ENCODE data around the gene CALML6. TPM values are rescaled to one million over a fixed set of nuclear protein-coding genes. Genes with fewer than 3 reads are reported as not detected.

The CALML6 gene
- total RNA-seq, 2 experiments from 2014 or later = 0.54 to 5.1 TPM

- intact Hi-C loops (cut with micrococcal nuclease; ENCODE audit: unreplicated experiment) = no loop called here
- Histone ChIP-seq H3K27ac (ENCODE audit: low read depth, low read length, poor library complexity, severe bottlenecking) (peak overlapping the region; percentile 79), H4K20me1 (ENCODE audit: insufficient read depth, low read length) (peaks cover 18% of the 10 kb centered on the region), H3K36me3 (ENCODE audit: insufficient read depth, low read length) (peaks cover 22% of the 10 kb centered on the region), H3K79me2 (ENCODE audit: insufficient read depth, low read depth, low read length) (peaks cover 50% of the 10 kb centered on the region), H2AFZ (ENCODE audit: low read length) (no peak overlapping the region), H3K9me3 (ENCODE audit: low read length) (no peaks in the 10 kb centered on the region), H3K4me1 (ENCODE audit: insufficient read depth, low read length, poor library complexity, severe bottlenecking) (peaks cover 72% of the 10 kb centered on the region), H3K9me2 (ENCODE audit: insufficient read depth, low read length) (no peaks in the 10 kb centered on the region), H3K4me2 (ENCODE audit: low read length) (peak overlapping the region; percentile 98), H3K4me3 (ENCODE audit: low read depth, low read length, poor library complexity, severe bottlenecking) (peak overlapping the region; percentile 97)
- ChIA-PET CTCF (ENCODE audit: unreplicated experiment) (no interaction called here), POLR2A (interaction anchor here (1.3 kb wide), 1 partner anchor 15 kb away, joined by 3 read pairs; no protein-coding TSS in a partner anchor)
- TF ChIP-seq CTCF (conservative IDR thresholded peaks at IDR 0.05; ENCODE audit: low read length) = no peak
- TF ChIP-seq EZH2phosphoT487 (IDR thresholded peaks at IDR 0.05; ENCODE audit: borderline replicate concordance, low read depth, low read length) = no peak
- no TSS peak for BruUV-seq (replicated peaks)
- DNase-seq (ENCODE audit: low spot score) = no peak
Observed at GRCh38 chr1:1892763-1893120, 22.3 kb upstream of the CALML6 start.

- DNase-seq (ENCODE audit: low spot score) = no peak
- Histone ChIP-seq H3K36me3 (ENCODE audit: insufficient read depth, low read length) (peaks cover 15% of the 10 kb centered on the region), H3K4me2 (ENCODE audit: low read length) (peak overlapping the region; percentile 98), H3K4me1 (ENCODE audit: insufficient read depth, low read length, poor library complexity, severe bottlenecking) (peaks cover 69% of the 10 kb centered on the region), H2AFZ (ENCODE audit: low read length) (no peak overlapping the region), H3K4me3 (ENCODE audit: low read depth, low read length, poor library complexity, severe bottlenecking) (peak overlapping the region; percentile 97), H4K20me1 (ENCODE audit: insufficient read depth, low read length) (peaks cover 11% of the 10 kb centered on the region), H3K27ac (ENCODE audit: low read depth, low read length, poor library complexity, severe bottlenecking) (peak overlapping the region; percentile 81), H3K9me2 (ENCODE audit: insufficient read depth, low read length) (no peaks in the 10 kb centered on the region), H3K79me2 (ENCODE audit: insufficient read depth, low read depth, low read length) (peaks cover 43% of the 10 kb centered on the region), H3K9me3 (ENCODE audit: low read length) (no peaks in the 10 kb centered on the region)
- BruUV-seq (replicated peaks) = no TSS peak
- intact Hi-C loops (cut with micrococcal nuclease; ENCODE audit: unreplicated experiment) = no loop called here
- ChIA-PET CTCF (ENCODE audit: unreplicated experiment) (no interaction called here), POLR2A (no interaction called here)
- TF ChIP-seq CTCF (conservative IDR thresholded peaks at IDR 0.05; ENCODE audit: low read length) = no peak
- TF ChIP-seq EZH2phosphoT487 (IDR thresholded peaks at IDR 0.05; ENCODE audit: borderline replicate concordance, low read depth, low read length) = no peak
Observed at GRCh38 chr1:1893291-1893985, 21.6 kb upstream of the CALML6 start.

- H4K20me1 ChIP-seq (ENCODE audit: insufficient read depth, low read length) = peaks cover 6% of the 10 kb centered on the region; the same call in 1 of the 2 replicates
- intact Hi-C loops (cut with micrococcal nuclease; ENCODE audit: unreplicated experiment) = loop anchor here (2.0 kb wide), 1 partner anchor 115 kb away; the partner anchor contains the start of gene NADK
- POLR2A ChIA-PET = no interaction called here
- peaks cover 10% of the 10 kb centered on the region for H3K36me3 ChIP-seq (ENCODE audit: insufficient read depth, low read length)
- no peaks in the 10 kb centered on the region for H3K9me2 ChIP-seq (ENCODE audit: insufficient read depth, low read length)
- peaks cover 37% of the 10 kb centered on the region for H3K79me2 ChIP-seq (ENCODE audit: insufficient read depth, low read depth, low read length)
- CTCF ChIA-PET (ENCODE audit: unreplicated experiment) = no interaction called here
- TF ChIP-seq EZH2phosphoT487 (IDR thresholded peaks at IDR 0.05; ENCODE audit: borderline replicate concordance, low read depth, low read length) (no peak), CTCF (conservative IDR thresholded peaks at IDR 0.05; ENCODE audit: low read length) (no peak)
- H3K4me2 ChIP-seq (ENCODE audit: low read length) = peak overlapping the region; percentile 98
- peaks cover 71% of the 10 kb centered on the region for H3K4me1 ChIP-seq (ENCODE audit: insufficient read depth, low read length, poor library complexity, severe bottlenecking)
- H3K4me3 ChIP-seq (ENCODE audit: low read depth, low read length, poor library complexity, severe bottlenecking) = peak overlapping the region; percentile 55
- H3K9me3 ChIP-seq (ENCODE audit: low read length) = no peaks in the 10 kb centered on the region
- no TSS peak for BruUV-seq (replicated peaks)
- H2AFZ ChIP-seq (ENCODE audit: low read length) = no peak overlapping the region
- DNase-seq (ENCODE audit: low spot score) = no peak
- peak overlapping the region; percentile 81 for H3K27ac ChIP-seq (ENCODE audit: low read depth, low read length, poor library complexity, severe bottlenecking)
Observed at GRCh38 chr1:1893997-1894353, 21.1 kb upstream of the CALML6 start.

Measured in OCI-LY7 (cell line).